GM12872 (cell line): ENCODE data around the gene ANKRD6.

Experiments used
- CTCF ChIP-seq: IDR thresholded peaks from 3 replicates; pipeline ENCODE4 v1.5.1; 2011; ENCODE audit warnings: low read depth, mild to moderate bottlenecking, low read length, moderate library complexity; ENCODE audit not compliant: insufficient read depth

ANKRD6 gene

GRCh38 chr6:89409461-89410035 is 23.4 kb upstream of the ANKRD6 start:
- TF ChIP-seq CTCF: no peak

- no peak for TF ChIP-seq CTCF
Observed at GRCh38 chr6:89410231-89410761, 22.7 kb upstream of the ANKRD6 start.

GRCh38 chr6:89410788-89411144 is 22.2 kb upstream of the ANKRD6 start:
- TF ChIP-seq CTCF: no peak

GRCh38 chr6:89411145-89412070 is 21.5 kb upstream of the ANKRD6 start:
- no peak for TF ChIP-seq CTCF

GRCh38 chr6:89412071-89413005 is 20.6 kb upstream of the ANKRD6 start, which contains the start of gene RRAGD:
RRAGD (minus strand) TSS chr6:89412273; CDS start chr6:89411993, 280 bp downstream.
- no peak for TF ChIP-seq CTCF

GRCh38 chr6:89413006-89413400 is 19.9 kb upstream of the ANKRD6 start:
- no peak for TF ChIP-seq CTCF
